ENCODE data around the gene FUT3.
A peak's percentile ranks its signal among the peaks of the same experiment; 100 is the strongest.

The FUT3 gene

GRCh38 chr19:5826531-5827341 is 24.5 kb downstream of the FUT3 start:
- Histone ChIP-seq H3K9me3 (ENCODE audit: severe bottlenecking) (no peaks in the 10 kb centered on the region), H3K27ac (no peak overlapping the region), H3K36me3 (no peaks in the 10 kb centered on the region), H3K27me3 (ENCODE audit: insufficient read depth, low read depth, severe bottlenecking) (no peaks in the 10 kb centered on the region), H3K4me3 (ENCODE audit: low read depth, low read length) (no peak overlapping the region)
- TF ChIP-seq, protein P1, sequence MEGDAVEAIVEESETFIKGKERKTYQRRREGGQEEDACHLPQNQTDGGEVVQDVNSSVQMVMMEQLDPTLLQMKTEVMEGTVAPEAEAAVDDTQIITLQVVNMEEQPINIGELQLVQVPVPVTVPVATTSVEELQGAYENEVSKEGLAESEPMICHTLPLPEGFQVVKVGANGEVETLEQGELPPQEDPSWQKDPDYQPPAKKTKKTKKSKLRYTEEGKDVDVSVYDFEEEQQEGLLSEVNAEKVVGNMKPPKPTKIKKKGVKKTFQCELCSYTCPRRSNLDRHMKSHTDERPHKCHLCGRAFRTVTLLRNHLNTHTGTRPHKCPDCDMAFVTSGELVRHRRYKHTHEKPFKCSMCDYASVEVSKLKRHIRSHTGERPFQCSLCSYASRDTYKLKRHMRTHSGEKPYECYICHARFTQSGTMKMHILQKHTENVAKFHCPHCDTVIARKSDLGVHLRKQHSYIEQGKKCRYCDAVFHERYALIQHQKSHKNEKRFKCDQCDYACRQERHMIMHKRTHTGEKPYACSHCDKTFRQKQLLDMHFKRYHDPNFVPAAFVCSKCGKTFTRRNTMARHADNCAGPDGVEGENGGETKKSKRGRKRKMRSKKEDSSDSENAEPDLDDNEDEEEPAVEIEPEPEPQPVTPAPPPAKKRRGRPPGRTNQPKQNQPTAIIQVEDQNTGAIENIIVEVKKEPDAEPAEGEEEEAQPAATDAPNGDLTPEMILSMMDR (IDR thresholded peaks at IDR 0.05; ENCODE audit: low read depth, low read length): peak; percentile 23; the same call in 1 of the 2 replicates
- peak; percentile 83 for DNase-seq

- no peak for DNase-seq
- Histone ChIP-seq H3K4me3 (ENCODE audit: low read depth, low read length) (no peak overlapping the region), H3K27ac (no peak overlapping the region), H3K36me3 (no peaks in the 10 kb centered on the region), H3K27me3 (ENCODE audit: insufficient read depth, low read depth, severe bottlenecking) (no peaks in the 10 kb centered on the region), H3K9me3 (ENCODE audit: severe bottlenecking) (no peaks in the 10 kb centered on the region)
- TF ChIP-seq, protein P1 (IDR thresholded peaks at IDR 0.05; ENCODE audit: low read depth, low read length): no peak
These were observed 26.1 kb downstream of the FUT3 start for GRCh38 chr19:5825178-5825577.

- no peaks in the 10 kb centered on the region for H3K9me3 ChIP-seq (ENCODE audit: severe bottlenecking)
- TF ChIP-seq, protein P1 (IDR thresholded peaks at IDR 0.05; ENCODE audit: low read depth, low read length): no peak
- peak; percentile 76 for DNase-seq
- H3K36me3 ChIP-seq: no peaks in the 10 kb centered on the region
- H3K27me3 ChIP-seq (ENCODE audit: insufficient read depth, low read depth, severe bottlenecking): no peaks in the 10 kb centered on the region
- no peak overlapping the region for H3K4me3 ChIP-seq (ENCODE audit: low read depth, low read length)
- no peak overlapping the region for H3K27ac ChIP-seq
These were observed 26.5 kb downstream of the FUT3 start for GRCh38 chr19:5824751-5825150.

DNA sequence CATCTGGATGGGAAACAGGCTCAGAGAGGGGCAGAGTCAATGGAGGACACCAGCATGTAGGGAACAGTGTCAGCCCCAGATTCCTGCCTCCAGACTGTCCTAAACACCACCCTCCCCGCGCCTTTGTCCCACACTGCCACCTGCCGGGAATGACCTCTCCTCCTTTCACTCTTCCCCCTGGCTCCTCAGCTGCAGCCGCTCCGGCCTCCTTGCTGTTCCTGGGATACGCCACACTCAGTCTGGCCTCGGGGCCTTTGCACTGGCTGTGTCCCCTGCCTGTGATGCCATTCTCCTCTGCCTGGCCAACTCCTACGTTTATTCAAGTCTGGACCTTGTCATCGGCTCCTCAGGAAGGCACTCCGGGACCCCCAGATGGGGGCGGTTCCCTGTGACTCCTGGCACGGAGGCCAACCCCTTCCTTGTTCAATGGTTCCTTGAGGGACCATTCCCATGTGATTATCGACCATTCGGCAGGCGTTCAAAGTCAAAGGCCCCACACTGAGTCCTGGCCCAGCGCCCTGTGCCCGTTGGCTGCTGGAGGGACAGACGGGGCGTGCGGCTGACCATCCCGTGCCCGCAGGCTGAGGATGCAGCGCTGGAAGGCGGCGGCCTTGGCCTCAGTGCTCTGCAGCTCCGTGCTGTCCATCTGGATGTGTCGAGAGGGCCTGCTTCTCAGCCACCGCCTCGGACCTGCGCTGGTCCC is 27.5 kb downstream of the FUT3 start:
- H3K36me3 ChIP-seq: no peaks in the 10 kb centered on the region
- H3K9me3 ChIP-seq (ENCODE audit: severe bottlenecking): no peaks in the 10 kb centered on the region
- H3K27me3 ChIP-seq (ENCODE audit: insufficient read depth, low read depth, severe bottlenecking): no peaks in the 10 kb centered on the region
- TF ChIP-seq, protein P1 (IDR thresholded peaks at IDR 0.05; ENCODE audit: low read depth, low read length): peak; percentile 36
- H3K27ac ChIP-seq: no peak overlapping the region
- no peak overlapping the region for H3K4me3 ChIP-seq (ENCODE audit: low read depth, low read length)
- DNase-seq: no peak

GRCh38 chr19:5822181-5822844 is 28.9 kb downstream of the FUT3 start:
- no peak for DNase-seq
- Histone ChIP-seq H3K27me3 (ENCODE audit: insufficient read depth, low read depth, severe bottlenecking) (no peaks in the 10 kb centered on the region), H3K36me3 (no peaks in the 10 kb centered on the region), H3K9me3 (ENCODE audit: severe bottlenecking) (no peaks in the 10 kb centered on the region), H3K27ac (no peak overlapping the region), H3K4me3 (ENCODE audit: low read depth, low read length) (no peak overlapping the region)
- TF ChIP-seq, protein P1 (IDR thresholded peaks at IDR 0.05; ENCODE audit: low read depth, low read length): no peak
